ENCODE results near the gene KCNQ1. TPM values are rescaled to one million over a fixed set of nuclear protein-coding genes. Genes with fewer than 3 reads are reported as not detected.

Gene KCNQ1
- total and polyA plus RNA-seq, 4 donors = 15.4 to 41.7 (median 26.2) TPM

- Histone ChIP-seq H3K27ac (ENCODE audit: low read depth in 1 of 2, low read length in 1 of 2) (no peak overlapping the region), H3K4me3 (no peak overlapping the region), H3K4me1 (ENCODE audit: control insufficient read depth in 5 of 5, insufficient read depth in 5 of 5, low read length in 5 of 5) (peaks cover 0 to 4% (median 0%) of the 10 kb centered on the region in 5 donors), H3K9me3 (ENCODE audit: control insufficient read depth in 4 of 4, insufficient read depth in 3 of 4, low read length in 3 of 4) (peaks cover 12 to 49% (median 25%) of the 10 kb centered on the region in 4 donors), H3K36me3 (ENCODE audit: control insufficient read depth in 4 of 4, insufficient read depth in 4 of 4, low read length in 4 of 4) (peaks cover 0 to 12% (median 1%) of the 10 kb centered on the region in 4 donors), H3K9ac (ENCODE audit: insufficient read depth in 1 of 2, low read length in 2 of 2) (no peak overlapping the region), H3K27me3 (ENCODE audit: control insufficient read depth in 3 of 3, insufficient read depth in 3 of 3, low read length in 2 of 3) (no peaks in the 10 kb centered on the region)
- WGBS, 2 donors = 95 to 96% methylated on average over 16 of the region's 16 CpGs
- TF ChIP-seq CTCF (IDR thresholded peaks at IDR 0.05; ENCODE audit: control extremely low read depth, extremely low read depth) = no peak
- no peak for DNase-seq
- ATAC-seq (ENCODE audit: insufficient read depth, low FRiP score) = no peak
Measured at GRCh38 chr11:2653930-2654739, 209.3 kb downstream of the KCNQ1 start.

GRCh38 chr11:2655016-2655719, 210.4 kb downstream of the KCNQ1 start:
- H3K4me1 ChIP-seq (ENCODE audit: control insufficient read depth in 5 of 5, insufficient read depth in 5 of 5, low read length in 5 of 5) = peaks cover 0 to 4% (median 0%) of the 10 kb centered on the region in 5 donors
- H3K9ac ChIP-seq (ENCODE audit: insufficient read depth in 1 of 2, low read length in 2 of 2) = no peak overlapping the region
- peaks cover 0 to 12% (median 1%) of the 10 kb centered on the region in 4 donors for H3K36me3 ChIP-seq (ENCODE audit: control insufficient read depth in 4 of 4, insufficient read depth in 4 of 4, low read length in 4 of 4)
- TF ChIP-seq CTCF (IDR thresholded peaks at IDR 0.05; ENCODE audit: control extremely low read depth, extremely low read depth) = no peak
- 96% methylated on average over 6 of the region's 6 CpGs for WGBS, 2 donors
- no peak for ATAC-seq (ENCODE audit: insufficient read depth, low FRiP score)
- DNase-seq = no peak
- no peak overlapping the region for H3K4me3 ChIP-seq
- H3K27me3 ChIP-seq (ENCODE audit: control insufficient read depth in 3 of 3, insufficient read depth in 3 of 3, low read length in 2 of 3) = no peaks in the 10 kb centered on the region
- H3K27ac ChIP-seq (ENCODE audit: low read depth in 1 of 2, low read length in 1 of 2) = no peak overlapping the region
- H3K9me3 ChIP-seq (ENCODE audit: control insufficient read depth in 4 of 4, insufficient read depth in 3 of 4, low read length in 3 of 4) = peaks cover 6 to 50% (median 25%) of the 10 kb centered on the region in 4 donors

GRCh38 chr11:2655834-2656622, 211.2 kb downstream of the KCNQ1 start:
- TF ChIP-seq CTCF (IDR thresholded peaks at IDR 0.05; ENCODE audit: control extremely low read depth, extremely low read depth) = no peak
- WGBS, 2 donors = 26 to 46% methylated on average over 6 of the region's 6 CpGs
- H3K9ac ChIP-seq (ENCODE audit: insufficient read depth in 1 of 2, low read length in 2 of 2) = no peak overlapping the region
- no peak overlapping the region for H3K4me3 ChIP-seq
- peaks cover 5 to 45% (median 27%) of the 10 kb centered on the region in 4 donors for H3K9me3 ChIP-seq (ENCODE audit: control insufficient read depth in 4 of 4, insufficient read depth in 3 of 4, low read length in 3 of 4)
- H3K36me3 ChIP-seq (ENCODE audit: control insufficient read depth in 4 of 4, insufficient read depth in 4 of 4, low read length in 4 of 4) = peaks cover 0 to 16% (median 3%) of the 10 kb centered on the region in 4 donors
- no peak overlapping the region for H3K27ac ChIP-seq (ENCODE audit: low read depth in 1 of 2, low read length in 1 of 2)
- no peaks in the 10 kb centered on the region for H3K27me3 ChIP-seq (ENCODE audit: control insufficient read depth in 3 of 3, insufficient read depth in 3 of 3, low read length in 2 of 3)
- H3K4me1 ChIP-seq (ENCODE audit: control insufficient read depth in 5 of 5, insufficient read depth in 5 of 5, low read length in 5 of 5) = peaks cover 0 to 4% (median 0%) of the 10 kb centered on the region in 5 donors
- DNase-seq = peak in 1 of 3 donors; percentile 26
- no peak for ATAC-seq (ENCODE audit: insufficient read depth, low FRiP score)
